Measurements from ENCODE around the gene LRTM2.

DNA sequence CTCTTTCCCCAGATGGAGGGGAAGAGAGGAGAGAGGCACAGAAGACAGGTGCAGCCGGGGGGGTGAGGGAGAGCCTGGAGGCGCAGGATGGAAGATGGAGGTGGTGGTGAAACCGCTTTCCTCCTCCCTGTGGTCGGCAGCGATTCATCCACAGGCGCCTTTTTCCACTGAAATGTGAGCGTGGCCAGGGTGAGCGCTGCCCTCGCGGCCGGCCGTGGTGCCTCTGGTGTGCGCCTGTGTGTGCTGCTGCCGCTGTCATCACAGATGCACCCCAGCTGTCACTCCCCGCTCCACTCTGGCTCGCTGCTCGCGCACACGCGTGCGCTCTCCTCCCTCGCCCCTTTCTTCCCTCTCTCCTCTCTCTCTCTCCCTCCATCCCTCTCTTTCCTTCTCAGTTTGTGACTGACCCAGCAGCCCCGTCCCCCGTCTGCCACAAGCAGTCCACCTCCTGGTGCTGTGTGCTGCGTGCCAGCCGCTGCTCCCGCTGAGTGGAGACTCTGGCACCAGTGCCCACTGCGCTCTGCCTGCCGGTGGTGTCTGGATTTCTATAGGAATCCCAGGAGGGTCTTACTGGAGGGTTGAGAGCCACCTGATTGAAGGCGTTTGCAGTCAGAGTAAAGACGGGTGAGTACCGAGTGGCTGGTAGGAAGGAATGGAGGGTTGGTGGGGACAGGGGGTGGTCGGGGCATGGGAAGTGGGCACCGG, at the start of gene LRTM2:
- TF ChIP-seq, protein P1, sequence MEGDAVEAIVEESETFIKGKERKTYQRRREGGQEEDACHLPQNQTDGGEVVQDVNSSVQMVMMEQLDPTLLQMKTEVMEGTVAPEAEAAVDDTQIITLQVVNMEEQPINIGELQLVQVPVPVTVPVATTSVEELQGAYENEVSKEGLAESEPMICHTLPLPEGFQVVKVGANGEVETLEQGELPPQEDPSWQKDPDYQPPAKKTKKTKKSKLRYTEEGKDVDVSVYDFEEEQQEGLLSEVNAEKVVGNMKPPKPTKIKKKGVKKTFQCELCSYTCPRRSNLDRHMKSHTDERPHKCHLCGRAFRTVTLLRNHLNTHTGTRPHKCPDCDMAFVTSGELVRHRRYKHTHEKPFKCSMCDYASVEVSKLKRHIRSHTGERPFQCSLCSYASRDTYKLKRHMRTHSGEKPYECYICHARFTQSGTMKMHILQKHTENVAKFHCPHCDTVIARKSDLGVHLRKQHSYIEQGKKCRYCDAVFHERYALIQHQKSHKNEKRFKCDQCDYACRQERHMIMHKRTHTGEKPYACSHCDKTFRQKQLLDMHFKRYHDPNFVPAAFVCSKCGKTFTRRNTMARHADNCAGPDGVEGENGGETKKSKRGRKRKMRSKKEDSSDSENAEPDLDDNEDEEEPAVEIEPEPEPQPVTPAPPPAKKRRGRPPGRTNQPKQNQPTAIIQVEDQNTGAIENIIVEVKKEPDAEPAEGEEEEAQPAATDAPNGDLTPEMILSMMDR (IDR thresholded peaks at IDR 0.05; ENCODE audit: poor library complexity): no peak
- TF ChIP-seq EZH2phosphoT487 (IDR thresholded peaks at IDR 0.05; ENCODE audit: low read depth, severe bottlenecking, unreplicated experiment) (no peak), EZH2 (IDR thresholded peaks at IDR 0.05; ENCODE audit: borderline replicate concordance) (no peak)
